Loucy (cell line): ENCODE measurements around the gene MPHOSPH9.
A peak's percentile ranks its signal among the peaks of the same experiment; 100 is the strongest.

Experiments
- H2AFZ ChIP-seq: fragments of 200-600 bp; sonication (generic); 2 replicates; pipeline ENCODE4 v1.6.0; 2016; ENCODE audit warnings: antibody characterized with exemption, mild to moderate bottlenecking, low read length, moderate library complexity
- H3F3A ChIP-seq: fragments of 200-600 bp; 2 replicates; pipeline ENCODE4 v1.6.0; 2016; ENCODE audit warnings: antibody characterized with exemption, low read depth, mild to moderate bottlenecking
- H3K27me3 ChIP-seq: fragments of 200-600 bp; sonication (generic); 2 replicates; pipeline ENCODE4 v1.6.1; 2014; ENCODE audit warnings: low read length, mild to moderate bottlenecking; ENCODE audit not compliant: insufficient read depth, poor library complexity, severe bottlenecking
- H3K36me3 ChIP-seq: fragments of 200-600 bp; sonication (generic); 2 replicates; pipeline ENCODE4 v1.6.1; 2016; ENCODE audit warnings: low read length; ENCODE audit not compliant: insufficient read depth
- H3K4me1 ChIP-seq: fragments of 200-600 bp; sonication (generic); 2 replicates; pipeline ENCODE4 v1.5.1; 2014; ENCODE audit warnings: low read length, mild to moderate bottlenecking; ENCODE audit not compliant: insufficient read depth, poor library complexity, severe bottlenecking
- H3K4me2 ChIP-seq: fragments of 200-600 bp; sonication (generic); 2 replicates; pipeline ENCODE4 v1.6.0; 2014; ENCODE audit warnings: antibody characterized with exemption, low read length, low read depth, mild to moderate bottlenecking; ENCODE audit not compliant: poor library complexity, severe bottlenecking
- H3K4me3 ChIP-seq: fragments of 200-600 bp; sonication (generic); 2 replicates; pipeline ENCODE4 v1.5.1; 2014; ENCODE audit warnings: low read length, mild to moderate bottlenecking, mixed read lengths; ENCODE audit not compliant: poor library complexity, severe bottlenecking
- H3K79me2 ChIP-seq: fragments of 200-600 bp; sonication (generic); 2 replicates; pipeline ENCODE4 v1.6.1; 2014; ENCODE audit warnings: low read length; ENCODE audit not compliant: insufficient read depth
- H3K9ac ChIP-seq: fragments of 200-600 bp; sonication (generic); 2 replicates; pipeline ENCODE4 v1.6.0; 2014; ENCODE audit warnings: mild to moderate bottlenecking, low read depth, low read length, moderate library complexity; ENCODE audit not compliant: poor library complexity, severe bottlenecking
- H3K9me2 ChIP-seq: fragments of 200-600 bp; sonication (generic); replicated peaks from 2 replicates; pipeline ENCODE4 v1.6.1; 2016; ENCODE audit warnings: low read depth, low read length, mixed read lengths
- H3K9me3 ChIP-seq: fragments of 200-600 bp; sonication (generic); 2 replicates; pipeline ENCODE4 v1.6.1; 2014; ENCODE audit warnings: mild to moderate bottlenecking, antibody characterized with exemption, low read length, low read depth; ENCODE audit not compliant: insufficient read depth
- H4K20me1 ChIP-seq: fragments of 200-600 bp; sonication (generic); 2 replicates; pipeline ENCODE4 v1.6.0; 2014; ENCODE audit warnings: antibody characterized with exemption, low read length, mild to moderate bottlenecking; ENCODE audit not compliant: insufficient read depth, poor library complexity, severe bottlenecking
- CTCF ChIP-seq: fragments of 200-600 bp; sonication (generic); conservative IDR thresholded peaks from 2 replicates; pipeline ENCODE4 v1.5.1; 2014; ENCODE audit warnings: mild to moderate bottlenecking, antibody characterized with exemption, low read length
- EZH2phosphoT487 ChIP-seq: fragments of 200-600 bp; IDR thresholded peaks from 2 replicates; pipeline ENCODE4 v1.6.1; 2018; ENCODE audit warnings: antibody characterized with exemption, mild to moderate bottlenecking, moderate library complexity, borderline replicate concordance

MPHOSPH9 gene

DNA sequence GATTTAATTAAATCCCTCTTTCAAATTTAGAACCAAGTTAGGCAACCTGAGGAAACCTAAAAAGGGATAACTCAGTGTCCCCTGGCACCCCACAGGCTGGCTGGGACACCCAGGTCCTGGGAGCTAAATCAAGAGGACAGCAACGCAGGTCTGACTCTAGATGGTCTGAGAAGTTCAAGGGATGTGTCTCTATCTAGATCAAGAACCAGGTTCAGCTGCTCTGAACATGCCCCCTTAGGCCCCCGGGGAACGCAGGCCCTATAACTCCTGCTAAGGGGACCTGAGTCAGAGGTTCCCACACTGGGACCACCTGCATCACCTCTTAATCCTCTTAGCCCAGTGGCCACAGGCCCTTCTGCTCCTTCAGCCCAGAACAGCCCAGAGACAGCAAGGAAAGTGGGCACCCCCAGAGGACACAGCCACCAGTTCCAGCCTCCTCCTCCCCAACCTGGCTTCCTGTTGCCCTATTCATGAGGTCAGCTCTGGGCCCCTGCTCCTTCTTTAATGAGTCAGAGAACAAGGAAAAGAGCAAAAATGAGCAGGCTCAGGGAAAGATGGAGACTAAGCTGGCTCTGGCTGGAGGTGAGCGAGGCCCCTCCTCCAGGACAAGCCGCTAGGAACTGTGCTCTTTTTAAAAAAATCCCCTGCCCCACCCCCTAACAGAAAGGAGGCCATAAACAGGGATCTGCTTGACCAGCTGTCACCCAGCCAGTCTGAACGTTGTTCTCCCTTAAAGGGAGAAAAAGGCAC, 92.8 kb downstream of the MPHOSPH9 start:
- H3K9me2 ChIP-seq = no peaks in the 10 kb centered on the region
- H3K9ac ChIP-seq = no peak overlapping the region
- no peaks in the 10 kb centered on the region for H3F3A ChIP-seq
- H3K4me1 ChIP-seq = peaks cover 9% of the 10 kb centered on the region
- H3K36me3 ChIP-seq = no peaks in the 10 kb centered on the region
- H3K9me3 ChIP-seq = no peaks in the 10 kb centered on the region
- no peaks in the 10 kb centered on the region for H3K27me3 ChIP-seq
- no peak overlapping the region for H3K4me3 ChIP-seq
- no peaks in the 10 kb centered on the region for H3K79me2 ChIP-seq
- no peak for TF ChIP-seq CTCF
- TF ChIP-seq EZH2phosphoT487 = no peak
- H2AFZ ChIP-seq = peak overlapping the region; percentile 72
- H4K20me1 ChIP-seq = no peaks in the 10 kb centered on the region
- H3K4me2 ChIP-seq = no peak overlapping the region

GRCh38 chr12:123135688-123136087, 97.3 kb downstream of the MPHOSPH9 start:
- no peak for TF ChIP-seq CTCF
- TF ChIP-seq EZH2phosphoT487 = no peak
- H3K9me2 ChIP-seq = no peaks in the 10 kb centered on the region
- H3F3A ChIP-seq = no peaks in the 10 kb centered on the region
- H3K27me3 ChIP-seq = no peaks in the 10 kb centered on the region
- H3K4me1 ChIP-seq = peaks cover 14% of the 10 kb centered on the region
- H3K4me3 ChIP-seq = no peak overlapping the region
- H3K9ac ChIP-seq = no peak overlapping the region
- H3K4me2 ChIP-seq = no peak overlapping the region
- no peaks in the 10 kb centered on the region for H3K36me3 ChIP-seq
- H3K9me3 ChIP-seq = no peaks in the 10 kb centered on the region
- no peaks in the 10 kb centered on the region for H4K20me1 ChIP-seq
- no peak overlapping the region for H2AFZ ChIP-seq
- H3K79me2 ChIP-seq = no peaks in the 10 kb centered on the region

- Histone ChIP-seq H4K20me1 (no peaks in the 10 kb centered on the region), H3K4me2 (no peak overlapping the region), H3K4me3 (no peak overlapping the region)
Measured at GRCh38 chr12:123134826-123135225, 98.1 kb downstream of the MPHOSPH9 start.

More at GRCh38 chr12:123134826-123135225, 98.1 kb downstream of the MPHOSPH9 start:
- Histone ChIP-seq H2AFZ (no peak overlapping the region), H3K27me3 (no peaks in the 10 kb centered on the region), H3K4me1 (peaks cover 7% of the 10 kb centered on the region), H3F3A (no peaks in the 10 kb centered on the region), H3K36me3 (no peaks in the 10 kb centered on the region), H3K79me2 (no peaks in the 10 kb centered on the region), H3K9me3 (no peaks in the 10 kb centered on the region), H3K9me2 (no peaks in the 10 kb centered on the region), H3K9ac (no peak overlapping the region)
- TF ChIP-seq EZH2phosphoT487 (no peak), CTCF (no peak)
